WI38 (cell line): ENCODE data around the gene GAB2.

ENCODE experiments used
- H3K4me3 ChIP-seq: 2 replicates; pipeline ENCODE4 v1.5.1; 2011; ENCODE audit warnings: low read depth, mild to moderate bottlenecking, control low read depth, low read length
- TF ChIP-seq, protein P1 (sequence below): IDR thresholded peaks from 2 replicates; pipeline ENCODE4 v1.5.1; 2012; ENCODE audit warnings: low read depth, mild to moderate bottlenecking, control low read depth, low read length

The GAB2 gene

DNA sequence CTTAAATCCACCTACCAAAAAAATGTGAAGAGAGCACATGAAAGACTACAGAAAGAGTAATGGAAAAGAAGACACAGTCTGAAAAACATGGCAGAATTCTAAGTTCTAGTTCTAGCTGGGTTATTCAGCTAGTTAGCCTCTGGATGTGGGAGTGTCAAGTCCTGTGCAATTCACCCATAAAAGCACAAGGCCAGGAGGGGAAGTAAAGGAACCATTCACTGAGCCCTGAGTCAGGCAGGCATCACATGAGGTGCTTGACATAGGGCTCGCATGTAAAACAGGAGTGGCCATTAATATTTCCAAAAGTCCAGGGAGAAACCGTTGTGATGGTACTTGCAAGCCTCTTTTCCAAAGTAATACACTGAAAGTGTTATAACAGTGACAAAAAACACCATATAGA is 103.7 kb downstream of the GAB2 start:
- TF ChIP-seq, protein P1, sequence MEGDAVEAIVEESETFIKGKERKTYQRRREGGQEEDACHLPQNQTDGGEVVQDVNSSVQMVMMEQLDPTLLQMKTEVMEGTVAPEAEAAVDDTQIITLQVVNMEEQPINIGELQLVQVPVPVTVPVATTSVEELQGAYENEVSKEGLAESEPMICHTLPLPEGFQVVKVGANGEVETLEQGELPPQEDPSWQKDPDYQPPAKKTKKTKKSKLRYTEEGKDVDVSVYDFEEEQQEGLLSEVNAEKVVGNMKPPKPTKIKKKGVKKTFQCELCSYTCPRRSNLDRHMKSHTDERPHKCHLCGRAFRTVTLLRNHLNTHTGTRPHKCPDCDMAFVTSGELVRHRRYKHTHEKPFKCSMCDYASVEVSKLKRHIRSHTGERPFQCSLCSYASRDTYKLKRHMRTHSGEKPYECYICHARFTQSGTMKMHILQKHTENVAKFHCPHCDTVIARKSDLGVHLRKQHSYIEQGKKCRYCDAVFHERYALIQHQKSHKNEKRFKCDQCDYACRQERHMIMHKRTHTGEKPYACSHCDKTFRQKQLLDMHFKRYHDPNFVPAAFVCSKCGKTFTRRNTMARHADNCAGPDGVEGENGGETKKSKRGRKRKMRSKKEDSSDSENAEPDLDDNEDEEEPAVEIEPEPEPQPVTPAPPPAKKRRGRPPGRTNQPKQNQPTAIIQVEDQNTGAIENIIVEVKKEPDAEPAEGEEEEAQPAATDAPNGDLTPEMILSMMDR: no peak

DNA sequence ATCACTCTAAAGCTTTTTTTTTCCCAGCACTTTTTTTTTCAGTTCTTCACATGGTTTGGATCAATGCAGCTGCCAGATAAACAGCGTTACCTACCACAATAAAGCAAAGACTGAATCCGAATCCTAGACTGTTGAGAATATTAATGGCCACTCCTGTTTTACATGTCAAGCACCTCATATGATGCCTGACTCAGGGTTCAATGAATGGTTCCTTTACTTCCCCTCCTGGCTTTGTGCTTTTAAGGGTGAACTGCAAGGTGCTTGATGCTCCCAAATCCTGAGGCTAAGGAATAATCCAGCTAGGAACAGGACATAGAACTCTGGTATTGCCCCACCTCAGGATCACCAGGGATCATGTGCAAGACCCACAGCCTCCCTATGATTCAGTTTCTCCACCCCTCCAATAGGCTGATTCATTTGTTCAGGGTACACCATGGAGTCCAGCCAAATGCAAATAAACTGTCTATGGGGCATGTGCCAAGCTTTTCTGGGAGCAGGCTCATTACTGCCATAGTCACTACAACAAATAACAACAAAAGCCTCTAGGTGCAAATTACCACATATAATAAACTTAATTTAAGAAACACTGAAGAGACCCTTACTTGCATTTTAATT is 104.3 kb downstream of the GAB2 start:
- TF ChIP-seq, protein P1: no peak
- no peak overlapping the region for H3K4me3 ChIP-seq

More for the DNA sequence above, 103.7 kb downstream of the GAB2 start:
- no peak overlapping the region for H3K4me3 ChIP-seq

DNA sequence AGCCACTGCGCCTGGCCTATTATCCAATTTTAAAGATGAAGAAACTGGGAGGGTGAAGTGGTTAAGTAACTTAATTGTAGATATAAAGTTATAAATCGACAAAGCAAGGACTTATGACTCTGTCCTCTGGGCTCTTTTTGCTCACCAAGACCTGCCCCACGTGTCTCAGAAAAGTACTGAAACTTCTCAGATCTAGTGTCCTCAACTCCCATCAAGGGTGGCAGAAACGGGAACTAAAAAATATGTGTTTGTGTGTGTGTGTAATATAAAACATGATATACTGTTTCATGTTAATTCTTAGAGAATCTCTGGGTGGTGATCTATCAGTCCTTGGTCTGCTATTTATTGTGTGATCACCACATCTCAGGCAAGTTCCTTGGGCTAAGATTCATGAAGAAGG is 104.9 kb downstream of the GAB2 start:
- H3K4me3 ChIP-seq: no peak overlapping the region
- TF ChIP-seq, protein P1: no peak

DNA sequence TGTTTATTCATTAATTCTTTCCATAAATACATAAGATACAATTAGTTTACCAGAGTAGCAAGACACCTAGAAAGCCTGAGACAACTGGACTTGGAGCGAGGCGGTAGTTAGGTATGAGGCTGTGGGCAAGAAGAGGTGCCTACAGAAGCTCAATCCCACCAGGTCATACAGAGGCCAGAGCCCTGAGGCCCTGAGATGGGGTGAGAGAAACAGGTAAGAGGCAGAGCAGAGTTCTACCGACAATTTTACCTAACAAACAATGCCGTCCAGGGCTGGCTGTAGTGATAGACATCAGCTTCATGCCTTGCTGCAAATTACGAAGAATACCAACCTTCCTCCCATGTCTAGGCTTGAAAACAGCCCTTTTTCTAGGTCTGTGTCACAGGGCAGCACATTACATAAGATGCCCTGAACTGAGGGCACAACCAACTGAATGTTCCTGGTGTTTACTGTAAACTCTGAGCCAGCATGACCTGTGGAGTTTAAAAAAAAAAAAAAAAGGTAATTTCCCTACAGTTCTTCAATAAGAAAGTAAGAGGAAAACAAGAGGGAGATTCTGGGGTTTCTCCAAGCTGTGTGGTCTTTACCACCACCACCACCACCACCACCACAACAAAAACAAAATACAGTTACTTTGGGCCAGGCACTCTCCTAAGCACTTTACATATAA is 105.8 kb downstream of the GAB2 start:
- H3K4me3 ChIP-seq: no peak overlapping the region
- TF ChIP-seq, protein P1: no peak

DNA sequence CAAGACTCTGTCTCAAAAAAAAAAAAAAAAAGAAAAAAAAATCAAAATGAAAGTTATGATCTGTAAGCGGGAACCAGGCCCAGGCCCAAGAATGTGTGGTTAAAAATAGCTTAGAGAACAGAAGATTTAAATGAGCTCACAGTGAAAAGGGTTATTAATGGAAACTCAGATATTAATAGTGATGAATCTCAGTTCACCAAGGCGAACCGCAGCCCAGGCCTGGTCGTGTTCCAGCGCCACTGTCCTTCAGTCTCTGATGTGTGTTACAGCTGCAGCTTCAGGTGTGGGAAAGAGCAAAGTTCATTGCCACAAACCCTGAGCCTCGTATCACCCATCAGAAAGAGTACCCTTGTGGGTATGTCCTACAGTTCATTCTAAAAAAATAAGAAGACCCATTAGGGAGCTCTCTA is 107.1 kb downstream of the GAB2 start:
- TF ChIP-seq, protein P1: no peak
- H3K4me3 ChIP-seq: no peak overlapping the region

DNA sequence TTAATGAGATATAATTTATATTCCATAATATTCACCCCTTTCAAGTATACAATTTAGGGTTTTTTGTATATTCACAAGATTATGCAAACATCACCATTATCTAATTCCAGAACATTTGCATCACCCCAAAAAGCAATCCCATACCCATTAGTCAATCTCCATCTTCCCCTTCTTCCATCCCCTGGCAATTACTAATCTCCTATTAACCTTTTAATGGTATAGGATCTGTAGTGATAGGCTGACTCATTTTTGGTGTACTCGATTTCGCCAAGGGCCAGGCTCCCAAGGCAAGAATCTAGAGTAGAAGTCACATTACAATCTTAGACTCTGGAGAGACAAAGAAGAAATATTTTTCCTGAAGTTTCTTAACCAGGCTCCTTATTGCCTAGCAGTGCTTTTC is 113.4 kb downstream of the GAB2 start:
- TF ChIP-seq, protein P1: no peak
- no peak overlapping the region for H3K4me3 ChIP-seq

DNA sequence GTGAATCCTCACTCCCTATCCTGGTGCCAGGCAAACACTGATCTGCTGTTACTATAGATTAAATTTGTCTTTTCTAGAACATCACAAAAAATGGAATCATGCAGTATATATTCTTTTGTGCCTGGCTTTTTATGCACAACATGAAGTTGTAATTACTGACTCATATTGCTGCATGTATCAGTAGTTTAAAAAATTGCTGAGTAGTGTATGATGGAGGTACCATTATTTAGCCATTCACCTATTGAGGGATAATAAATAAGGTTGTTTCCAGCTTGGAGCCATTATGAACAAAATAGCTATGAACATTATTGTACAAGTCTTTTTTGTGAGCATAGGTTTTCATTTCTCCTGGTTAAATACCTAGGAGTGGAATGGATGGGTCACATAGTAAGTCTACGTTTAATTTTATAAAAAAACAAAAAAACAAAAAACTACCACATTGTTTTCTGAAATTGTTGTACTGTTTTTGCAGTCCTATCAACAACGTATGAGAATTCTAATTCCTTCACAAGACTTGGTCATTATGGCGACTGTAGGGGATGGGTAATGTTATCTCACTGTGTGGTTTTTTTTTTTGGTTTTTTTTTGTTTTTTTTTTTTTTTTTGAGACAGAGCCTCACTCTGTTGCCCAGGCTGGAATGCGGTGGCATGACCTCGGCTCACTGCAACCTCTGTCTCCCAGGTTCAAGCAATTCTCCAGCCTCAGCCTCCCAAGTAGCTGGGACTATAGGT is 117.3 kb downstream of the GAB2 start:
- TF ChIP-seq, protein P1: no peak
- H3K4me3 ChIP-seq: no peak overlapping the region
